SK-N-SH (cell line): ENCODE measurements around the gene APOBEC3H. TPM values are rescaled to one million over a fixed set of nuclear protein-coding genes. Genes with fewer than 3 reads are reported as not detected.

Experiments
- CTCF ChIA-PET: fragments of 300-600, 350-600 bp; formaldehyde crosslinking; extraction: SDS; loops from one replicate; lab custom pipeline; 2021; lab: Yijun Ruan, JAX
- POLR2A ChIA-PET: fragments of 350-600 bp; sonication (Branson Sonifier 250); formaldehyde crosslinking; extraction: SDS; loops from one replicate; lab custom pipeline; 2020; ENCODE audit warnings: antibody characterized with exemption, inconsistent platforms; lab: Yijun Ruan, JAX
- DNase-seq: peaks from one replicate; pipeline ENCODE4 v3.0.0; 2012
- H2AFZ ChIP-seq: fragments of 200-600 bp; sonication (generic); 2 replicates; pipeline ENCODE4 v1.8.1; 2016; ENCODE audit warnings: antibody characterized with exemption, mild to moderate bottlenecking, low read depth
- H3F3A ChIP-seq: fragments of 200-600 bp; sonication (generic); replicated peaks from 2 replicates; pipeline ENCODE3; 2016; ENCODE audit warnings: antibody characterized with exemption, mild to moderate bottlenecking; ENCODE audit not compliant: insufficient read depth
- H3K27ac ChIP-seq, 2 experiments: fragments of 200-500 bp in 1 of 2; fragments of 200-600 bp in 1 of 2; sonication (Bioruptor generic) in 1 of 2; sonication (generic), shearing (Covaris generic) in 1 of 2; 2 replicates each; pipeline versions ENCODE4 v1.5.1 to v1.6.1; 2014 to 2016; ENCODE audit warnings: low read depth in 2 of 2, inconsistent platforms in 1 of 2, low read length in 1 of 2, mild to moderate bottlenecking in 1 of 2, mixed read lengths in 1 of 2
- H3K27me3 ChIP-seq: fragments of 200-600 bp; sonication (generic), shearing (Covaris generic); 2 replicates; pipeline ENCODE4 v1.6.1; 2016; ENCODE audit warnings: mixed run types; ENCODE audit not compliant: insufficient read depth
- H3K36me3 ChIP-seq, 2 experiments: fragments of 200-500 bp in 1 of 2; fragments of 200-600 bp in 1 of 2; sonication (Bioruptor generic) in 1 of 2; sonication (generic) in 1 of 2; replicated peaks in 1 of 2; 2 replicates each; pipeline versions ENCODE3 to v1.5.1; 2014 to 2016; ENCODE audit warnings: low read length in 1 of 2, mild to moderate bottlenecking in 1 of 2; ENCODE audit not compliant: insufficient read depth in 2 of 2, control insufficient read depth in 1 of 2
- H3K4me1 ChIP-seq, 2 experiments: fragments of 200-500 bp in 1 of 2; fragments of 200-600 bp in 1 of 2; sonication (Bioruptor generic) in 1 of 2; sonication (generic), shearing (Covaris generic) in 1 of 2; 2 replicates each; pipeline versions ENCODE4 v1.5.1 to v1.6.1; 2014 to 2016; ENCODE audit warnings: low read depth in 1 of 2, low read length in 1 of 2, mixed run types in 1 of 2; ENCODE audit not compliant: insufficient read depth in 2 of 2, control insufficient read depth in 1 of 2
- H3K4me2 ChIP-seq: fragments of 200-600 bp; sonication (generic), shearing (Covaris generic); 2 replicates; pipeline ENCODE4 v1.6.1; 2017; ENCODE audit warnings: mixed run types
- H3K4me3 ChIP-seq, 2 experiments: fragments of 200-500 bp in 1 of 2; fragments of 200-600 bp in 1 of 2; sonication (Bioruptor generic) in 1 of 2; sonication (generic), shearing (Covaris generic) in 1 of 2; 2 replicates each; pipeline versions ENCODE4 v1.5.1 to v1.8.1; 2014 to 2016; ENCODE audit warnings: low read depth in 2 of 2, inconsistent platforms in 1 of 2, low read length in 1 of 2, mild to moderate bottlenecking in 1 of 2, mixed read lengths in 1 of 2, moderate library complexity in 1 of 2
- H3K79me2 ChIP-seq: fragments of 200-600 bp; sonication (generic); 2 replicates; pipeline ENCODE4 v1.8.1; 2017; ENCODE audit warnings: mild to moderate bottlenecking; ENCODE audit not compliant: insufficient read depth
- H3K9ac ChIP-seq: fragments of 200-600 bp; sonication (generic); 2 replicates; pipeline ENCODE4 v1.6.1; 2017; ENCODE audit warnings: mixed run types
- H3K9me2 ChIP-seq: fragments of 200-600 bp; sonication (generic); 2 replicates; pipeline ENCODE4 v1.6.1; 2017; ENCODE audit warnings: mixed run types
- H3K9me3 ChIP-seq: fragments of 200-600 bp; sonication (generic); 2 replicates; pipeline ENCODE4 v1.6.1; 2017; ENCODE audit warnings: mixed run types, mild to moderate bottlenecking, moderate library complexity
- H4K20me1 ChIP-seq: fragments of 200-600 bp; sonication (generic); 2 replicates; pipeline ENCODE4 v1.6.1; 2017; ENCODE audit warnings: mild to moderate bottlenecking, mixed run types; ENCODE audit not compliant: insufficient read depth
- EZH2phosphoT487 ChIP-seq: fragments of 200-600 bp; sonication (generic); IDR thresholded peaks from 2 replicates; pipeline ENCODE4 v1.6.1; 2017; ENCODE audit warnings: low read depth, mixed run types, mild to moderate bottlenecking, antibody characterized with exemption, moderate library complexity, borderline replicate concordance
- MXI1 ChIP-seq: IDR thresholded peaks from 2 replicates; pipeline ENCODE4 v1.6.1; 2012; ENCODE audit warnings: mild to moderate bottlenecking, low read depth, low read length, improper control_type of control experiment
- NFIC ChIP-seq: IDR thresholded peaks from 2 replicates; pipeline ENCODE4 v1.4.0; 2012; ENCODE audit warnings: borderline replicate concordance
- RXRA ChIP-seq: IDR thresholded peaks from 2 replicates; pipeline ENCODE4 v1.4.0; 2012; ENCODE audit warnings: low read depth, mild to moderate bottlenecking, borderline replicate concordance
- SMC3 ChIP-seq: IDR thresholded peaks from 2 replicates; pipeline ENCODE4 v1.6.1; 2012; ENCODE audit warnings: low read depth, low read length, improper control_type of control experiment
- TEAD4 ChIP-seq: IDR thresholded peaks from 2 replicates; pipeline ENCODE4 v1.4.0; 2012; ENCODE audit warnings: mild to moderate bottlenecking, borderline replicate concordance; ENCODE audit not compliant: insufficient read depth
- WGBS: methylation state at CpG from one replicate; pipeline ENCODE4 v1.1.6; 2017; ENCODE audit warnings: low lambda C conversion rate; 5-methylcytosine and 5-hydroxymethylcytosine counted together
- polyA plus RNA-seq, 3 experiments: library from polyadenylated mRNA; depleted of rRNA; stranded (reverse); fragments of >200 nt; gene quantifications; 2 replicates each; pipeline ENCODE4 v1.2.3, GENCODE V29; 2012
- TF ChIP-seq, protein P1 (sequence below): fragments of 150-350 bp; IDR thresholded peaks from 2 replicates; pipeline ENCODE4 v1.6.1; 2016; ENCODE audit warnings: mild to moderate bottlenecking, low read depth, low read length
- TF ChIP-seq, protein P2 (sequence below): IDR thresholded peaks from 2 replicates; pipeline ENCODE4 v1.4.0; 2012; ENCODE audit warnings: low read depth, borderline replicate concordance

Gene APOBEC3H
- polyA plus RNA-seq, 1 of the 3 experiments (the other 2 are of a cell fraction): 0.18 TPM

DNA sequence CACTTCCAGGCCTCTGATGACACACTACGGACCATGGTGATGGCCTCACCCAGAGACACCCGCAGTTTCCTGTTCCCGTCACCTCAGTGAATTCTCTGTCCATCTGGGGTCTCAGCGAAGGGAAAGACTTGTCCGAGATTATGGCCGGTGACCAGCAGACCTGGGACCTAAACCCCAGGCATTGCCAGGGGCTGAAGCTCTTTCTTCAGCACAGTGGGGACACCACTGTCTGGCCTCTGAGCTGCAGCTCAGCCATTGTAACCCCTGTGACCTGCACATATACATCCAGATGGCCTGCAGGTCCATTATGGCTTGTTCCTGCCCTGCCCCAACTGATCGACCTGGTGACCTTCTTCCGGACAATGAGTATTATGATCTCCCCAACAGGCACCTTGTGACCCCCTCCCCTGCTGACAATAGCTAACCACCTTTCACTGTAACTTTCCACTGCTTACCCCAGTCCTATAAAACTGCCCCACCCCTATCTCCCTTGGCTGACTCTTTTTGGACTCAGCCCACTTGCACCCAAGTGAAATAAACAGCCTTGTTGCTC lies 33.2 kb downstream of the APOBEC3H start:
- ChIA-PET CTCF (interaction anchor here (1.0 kb wide), 1 partner anchor 9 kb away, joined by 3 read pairs; no protein-coding TSS in a partner anchor), POLR2A (no interaction called here)
- no peak for DNase-seq
- Histone ChIP-seq H3K79me2 (no peaks in the 10 kb centered on the region), H2AFZ (no peak overlapping the region), H3K9me2 (no peaks in the 10 kb centered on the region), H3K9ac (no peak overlapping the region), H3K4me2 (no peak overlapping the region), H3K4me3 (no peak overlapping the region), H3K9me3 (no peaks in the 10 kb centered on the region), H3K4me1 (peaks cover 0 to 5% of the 10 kb centered on the region in 2 experiments; a peak in 1 of 4 replicates), H4K20me1 (no peaks in the 10 kb centered on the region), H3K27me3 (no peaks in the 10 kb centered on the region), H3K36me3 (no peaks in the 10 kb centered on the region), H3K27ac (no peak overlapping the region), H3F3A (no peaks in the 10 kb centered on the region)
- TF ChIP-seq, protein P1, sequence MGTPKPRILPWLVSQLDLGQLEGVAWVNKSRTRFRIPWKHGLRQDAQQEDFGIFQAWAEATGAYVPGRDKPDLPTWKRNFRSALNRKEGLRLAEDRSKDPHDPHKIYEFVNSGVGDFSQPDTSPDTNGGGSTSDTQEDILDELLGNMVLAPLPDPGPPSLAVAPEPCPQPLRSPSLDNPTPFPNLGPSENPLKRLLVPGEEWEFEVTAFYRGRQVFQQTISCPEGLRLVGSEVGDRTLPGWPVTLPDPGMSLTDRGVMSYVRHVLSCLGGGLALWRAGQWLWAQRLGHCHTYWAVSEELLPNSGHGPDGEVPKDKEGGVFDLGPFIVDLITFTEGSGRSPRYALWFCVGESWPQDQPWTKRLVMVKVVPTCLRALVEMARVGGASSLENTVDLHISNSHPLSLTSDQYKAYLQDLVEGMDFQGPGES: no peak
- TF ChIP-seq TEAD4: no peak
- no peak for TF ChIP-seq RXRA
- TF ChIP-seq SMC3: no peak
- TF ChIP-seq, protein P2, sequence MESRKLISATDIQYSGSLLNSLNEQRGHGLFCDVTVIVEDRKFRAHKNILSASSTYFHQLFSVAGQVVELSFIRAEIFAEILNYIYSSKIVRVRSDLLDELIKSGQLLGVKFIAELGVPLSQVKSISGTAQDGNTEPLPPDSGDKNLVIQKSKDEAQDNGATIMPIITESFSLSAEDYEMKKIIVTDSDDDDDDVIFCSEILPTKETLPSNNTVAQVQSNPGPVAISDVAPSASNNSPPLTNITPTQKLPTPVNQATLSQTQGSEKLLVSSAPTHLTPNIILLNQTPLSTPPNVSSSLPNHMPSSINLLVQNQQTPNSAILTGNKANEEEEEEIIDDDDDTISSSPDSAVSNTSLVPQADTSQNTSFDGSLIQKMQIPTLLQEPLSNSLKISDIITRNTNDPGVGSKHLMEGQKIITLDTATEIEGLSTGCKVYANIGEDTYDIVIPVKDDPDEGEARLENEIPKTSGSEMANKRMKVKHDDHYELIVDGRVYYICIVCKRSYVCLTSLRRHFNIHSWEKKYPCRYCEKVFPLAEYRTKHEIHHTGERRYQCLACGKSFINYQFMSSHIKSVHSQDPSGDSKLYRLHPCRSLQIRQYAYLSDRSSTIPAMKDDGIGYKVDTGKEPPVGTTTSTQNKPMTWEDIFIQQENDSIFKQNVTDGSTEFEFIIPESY: no peak
- no peak for TF ChIP-seq EZH2phosphoT487
- no peak for TF ChIP-seq MXI1
- WGBS: 83% methylated on average over 6 of the region's 8 CpGs

DNA sequence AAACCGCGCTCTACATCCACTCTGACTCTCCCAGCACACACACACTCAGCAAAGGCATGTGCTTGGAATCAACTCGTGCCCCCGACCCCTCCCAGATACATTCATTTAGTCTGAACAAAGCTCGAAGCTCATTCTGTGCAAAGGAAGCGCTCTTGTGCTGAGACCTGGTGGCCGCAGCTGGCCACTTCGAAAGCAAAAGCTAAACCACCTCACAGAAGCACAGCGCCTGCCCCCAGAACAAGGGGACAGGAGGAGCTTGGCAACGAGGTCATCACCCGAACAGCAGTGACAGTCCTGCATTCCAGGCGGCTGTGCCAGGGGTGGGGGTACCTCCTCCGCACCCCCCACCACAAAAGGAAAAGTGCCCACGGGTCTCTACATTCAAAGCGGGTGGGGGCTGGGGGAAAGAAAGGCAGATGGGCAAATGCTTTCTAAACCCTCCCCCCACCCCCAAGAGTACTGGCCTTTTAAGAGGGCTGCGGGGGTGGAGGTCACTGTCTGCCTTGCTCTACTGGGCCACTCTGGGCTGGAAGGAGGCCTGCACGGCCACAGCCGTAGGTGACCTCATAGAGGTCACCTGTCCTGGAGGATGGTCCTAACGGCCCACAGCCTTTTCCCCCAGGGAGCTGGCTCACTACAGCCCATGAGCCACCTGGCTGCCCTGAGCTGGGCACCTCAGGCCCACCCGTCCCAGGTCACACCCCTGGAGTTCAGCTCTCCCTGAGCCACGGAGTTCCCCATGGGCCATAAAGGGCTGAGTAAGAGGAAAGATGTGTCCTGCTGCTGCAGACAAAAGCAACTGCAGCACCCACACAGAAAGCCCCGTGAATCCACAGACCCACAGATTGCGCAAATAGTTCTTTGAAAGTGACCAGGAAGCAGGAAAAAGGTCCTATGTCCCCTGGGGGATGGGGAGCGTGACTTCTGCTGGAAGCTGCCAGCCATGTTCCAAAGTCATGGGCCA lies 34.1 kb downstream of the APOBEC3H start:
- no peaks in the 10 kb centered on the region for H3K9me2 ChIP-seq
- no peak overlapping the region for H3K27ac ChIP-seq
- DNase-seq: no peak
- CTCF ChIA-PET: no interaction called here
- no peaks in the 10 kb centered on the region for H3F3A ChIP-seq
- H3K4me2 ChIP-seq: no peak overlapping the region
- H3K9me3 ChIP-seq: no peaks in the 10 kb centered on the region
- TF ChIP-seq NFIC (no peak), TEAD4 (no peak)
- H3K4me1 ChIP-seq: peaks cover 0 to 9% of the 10 kb centered on the region in 2 experiments; a peak in 1 of 4 replicates
- no peak overlapping the region for H3K9ac ChIP-seq
- no peaks in the 10 kb centered on the region for H3K79me2 ChIP-seq
- H3K27me3 ChIP-seq: no peaks in the 10 kb centered on the region
- no peak overlapping the region for H2AFZ ChIP-seq
- POLR2A ChIA-PET: no interaction called here
- H3K4me3 ChIP-seq: no peak overlapping the region
- H4K20me1 ChIP-seq: no peaks in the 10 kb centered on the region
- 85% methylated on average over 7 of the region's 24 CpGs for WGBS
- H3K36me3 ChIP-seq: no peaks in the 10 kb centered on the region
